Gastrocnemius medialis (tissue), 4 donors: ENCODE measurements around the gene GPA33.

ENCODE experiments used
- CTCF ChIP-seq, 5 experiments: fragments of 450-650 bp in 3 of 5; fragments of 200-600 bp in 2 of 5; sonication (generic) in 2 of 5; IDR thresholded peaks in 4 of 5; conservative IDR thresholded peaks in 1 of 5; 1 replicate in 4 of 5; 2 replicates in 1 of 5; pipeline ENCODE4 v1.5.1; 2016 to 2019; ENCODE audit warnings: antibody characterized with exemption in 5 of 5, mild to moderate bottlenecking in 3 of 5, moderate library complexity in 3 of 5
- POLR2A ChIP-seq, 2 donors: fragments of 450-650 bp; IDR thresholded peaks; one replicate each; pipeline ENCODE4 v1.6.1; 2017; ENCODE audit warnings: antibody characterized with exemption in 2 of 2, mild to moderate bottlenecking in 2 of 2, moderate library complexity in 2 of 2

GRCh38 chr1:167052389-167052788 is 37.8 kb downstream of the GPA33 start:
- TF ChIP-seq CTCF (IDR thresholded peaks at IDR 0.05 in 4 of 5, conservative IDR thresholded peaks at IDR 0.05 in 1 of 5) (no peak), POLR2A (IDR thresholded peaks at IDR 0.05) (no peak)
